GM18520 (cell line): ENCODE results near the gene RB1.
A peak's percentile ranks its signal among the peaks of the same experiment; 100 is the strongest.
"Not testable (repeated sequence)": the region's sequence is repeated elsewhere in the genome, so short reads cannot be mapped to it uniquely, and the experiment has no call there.

Source experiments
- ATAC-seq: cut with Tn5 transposase; IDR thresholded peaks from one replicate; pipeline ENCODE4 v1.9.1; 2021; ENCODE audit not compliant: unreplicated experiment

RB1 gene

GRCh38 chr13:48448285-48448958 lies 144.9 kb downstream of the RB1 start:
- ATAC-seq: no peak

DNA sequence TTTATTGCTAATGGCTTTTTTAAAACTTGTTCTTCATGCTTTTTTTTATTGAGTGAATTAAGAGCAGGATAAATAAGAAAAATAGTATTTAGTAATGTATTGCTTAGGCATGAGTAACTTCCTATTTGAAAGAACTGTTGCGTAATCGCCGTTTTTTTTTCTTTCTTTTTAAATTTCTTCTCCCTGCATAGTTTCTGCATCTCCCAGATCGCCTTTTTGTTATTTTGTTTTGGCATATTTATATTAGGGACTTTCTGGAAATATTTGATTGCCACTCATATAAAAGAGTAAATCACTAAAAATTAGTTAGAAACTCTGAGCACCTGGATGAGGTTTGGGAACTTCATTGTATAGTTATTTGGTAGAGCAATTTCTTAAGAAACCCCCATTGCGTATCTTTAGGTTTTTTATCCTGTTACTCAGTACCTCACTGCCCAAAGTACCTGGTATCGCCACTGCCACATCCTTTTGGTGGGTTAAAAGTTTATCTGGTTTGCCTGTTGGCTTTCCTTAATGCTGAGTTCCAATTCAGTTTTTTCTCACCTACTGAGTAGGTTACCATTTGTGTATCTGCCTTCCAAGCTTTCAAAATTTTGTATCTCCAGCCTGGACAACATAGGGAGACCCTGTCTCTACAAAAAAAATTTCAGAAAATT lies 145.5 kb downstream of the RB1 start:
- no peak for ATAC-seq

- ATAC-seq: no peak
These were observed 146.1 kb downstream of the RB1 start for GRCh38 chr13:48449656-48450055.

GRCh38 chr13:48451196-48451595 lies 147.6 kb downstream of the RB1 start:
- not testable (repeated sequence) for ATAC-seq

DNA sequence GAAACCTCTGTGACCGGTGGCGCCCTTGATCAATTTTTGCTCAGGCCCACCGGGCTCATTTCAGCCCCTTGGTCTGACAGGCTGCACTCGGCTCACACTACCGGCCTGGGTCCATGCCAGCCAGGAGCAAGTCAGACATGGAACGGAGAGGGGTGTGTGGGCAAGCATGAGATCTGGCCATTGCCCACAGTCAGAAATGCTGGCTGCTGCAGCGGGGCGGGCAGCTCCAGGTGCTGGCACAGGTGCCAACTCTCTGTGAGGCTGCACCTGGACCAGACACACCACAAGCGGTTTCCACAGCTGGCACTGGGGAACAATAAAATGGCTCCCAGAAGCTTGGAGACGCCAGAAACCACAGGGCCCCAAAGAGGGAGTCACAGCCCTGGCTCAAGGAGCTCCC lies 153.0 kb downstream of the RB1 start:
- ATAC-seq: no peak

DNA sequence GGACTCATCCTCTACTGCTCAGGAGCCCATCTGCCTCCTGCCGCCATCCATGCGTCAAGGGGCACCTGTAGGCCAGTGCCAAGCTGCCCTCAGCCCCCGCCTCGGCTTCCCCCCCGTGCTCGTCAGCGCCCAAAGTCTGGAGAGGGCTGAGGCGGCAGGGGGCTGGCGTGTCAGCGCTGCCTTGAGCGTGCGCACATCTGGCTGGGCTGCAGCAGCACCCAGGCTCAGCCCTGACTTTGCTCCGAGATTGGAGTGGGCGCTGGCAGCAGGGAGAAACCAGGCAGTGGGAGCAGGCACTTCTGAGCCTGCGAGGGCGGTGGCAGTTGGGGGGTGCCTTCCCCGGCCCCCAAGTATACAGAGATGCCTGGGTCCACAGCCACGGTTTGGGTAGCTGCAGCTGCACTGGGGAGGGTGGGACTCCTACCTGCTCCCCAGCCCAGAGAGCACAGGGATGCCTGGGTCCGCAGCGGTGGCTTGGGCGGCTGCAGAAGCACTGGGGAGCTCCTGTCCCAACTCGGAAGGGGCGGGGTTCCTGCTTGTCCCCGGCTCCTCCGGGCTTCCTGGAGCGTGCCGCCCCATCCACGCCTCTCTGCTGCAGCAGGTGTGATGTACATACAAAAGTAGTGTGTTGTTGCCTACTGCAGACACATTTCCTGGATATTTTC lies 154.2 kb downstream of the RB1 start:
- no peak for ATAC-seq

GRCh38 chr13:48475230-48475629 lies 171.7 kb downstream of the RB1 start:
- ATAC-seq: no peak

- no peak for ATAC-seq
These were observed 172.7 kb downstream of the RB1 start for GRCh38 chr13:48476215-48476614.

DNA sequence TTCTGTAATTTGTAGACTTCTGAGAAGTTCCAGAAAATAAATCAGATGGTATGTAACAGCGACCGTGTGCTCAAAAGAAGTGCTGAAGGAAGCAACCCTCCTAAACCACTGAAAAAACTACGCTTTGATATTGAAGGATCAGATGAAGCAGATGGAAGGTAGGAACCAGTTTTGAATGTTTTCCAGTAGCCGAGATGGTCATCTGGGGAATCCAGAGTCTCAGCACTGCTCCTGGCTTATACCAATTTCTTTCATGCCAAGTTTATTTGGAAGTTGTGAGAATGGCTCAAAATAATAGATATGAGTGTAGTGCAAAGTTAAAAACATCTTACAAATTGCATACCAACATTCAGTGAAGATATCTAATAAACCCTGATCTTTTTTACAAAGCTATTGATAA lies 173.1 kb downstream of the RB1 start:
- no peak for ATAC-seq

DNA sequence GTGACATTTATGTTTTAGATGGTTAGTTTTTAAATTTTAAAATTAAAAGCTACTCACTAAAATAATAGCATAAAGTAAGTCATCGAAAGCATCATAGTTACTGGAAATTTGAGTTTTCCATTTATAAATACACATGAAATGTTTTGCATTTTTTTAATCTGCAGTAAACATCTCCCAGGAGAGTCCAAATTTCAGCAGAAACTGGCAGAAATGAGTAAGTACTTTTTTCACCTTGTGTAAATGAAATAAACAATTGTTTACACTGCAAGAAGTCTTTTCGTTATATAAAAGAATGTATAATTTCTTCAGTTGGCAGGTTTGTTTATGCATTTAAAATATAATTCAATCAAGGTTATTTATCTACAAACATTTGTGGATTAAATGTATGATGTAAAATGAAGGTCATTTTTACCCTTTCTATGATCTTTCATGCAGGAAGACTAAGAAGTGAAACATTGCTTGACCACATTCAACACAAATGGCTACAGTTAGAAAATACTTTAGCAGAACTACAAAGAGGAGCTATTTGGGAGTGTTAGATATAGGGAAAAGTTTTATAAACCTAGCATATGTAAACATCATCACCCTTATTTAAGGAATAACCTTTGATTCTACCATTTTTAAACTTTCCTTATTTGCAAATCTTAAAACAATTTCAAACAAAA lies 173.8 kb downstream of the RB1 start:
- no peak for ATAC-seq

- ATAC-seq: no peak
These were observed 174.8 kb downstream of the RB1 start for GRCh38 chr13:48478391-48478790.

DNA sequence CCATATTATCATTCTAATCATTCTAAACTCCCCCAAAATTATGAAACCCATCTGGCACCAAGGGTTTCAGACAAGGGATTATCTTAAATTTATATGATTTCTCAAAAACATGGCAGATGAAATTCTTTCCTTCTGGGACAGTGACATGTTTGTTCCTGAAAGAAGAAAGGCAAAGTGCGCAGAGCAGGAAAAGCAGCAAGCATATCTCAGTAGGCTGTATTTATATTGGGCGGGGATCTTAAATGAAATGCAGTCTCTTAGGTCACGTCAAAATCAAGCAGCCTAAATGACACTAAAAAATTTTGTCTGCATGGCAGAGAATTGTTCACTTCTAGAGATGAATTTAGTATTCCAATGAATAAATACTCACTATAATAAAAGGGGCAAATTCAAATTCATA lies 180.0 kb downstream of the RB1 start:
- ATAC-seq: no peak

GRCh38 chr13:48485432-48485831 lies 181.9 kb downstream of the RB1 start:
- no peak for ATAC-seq

DNA sequence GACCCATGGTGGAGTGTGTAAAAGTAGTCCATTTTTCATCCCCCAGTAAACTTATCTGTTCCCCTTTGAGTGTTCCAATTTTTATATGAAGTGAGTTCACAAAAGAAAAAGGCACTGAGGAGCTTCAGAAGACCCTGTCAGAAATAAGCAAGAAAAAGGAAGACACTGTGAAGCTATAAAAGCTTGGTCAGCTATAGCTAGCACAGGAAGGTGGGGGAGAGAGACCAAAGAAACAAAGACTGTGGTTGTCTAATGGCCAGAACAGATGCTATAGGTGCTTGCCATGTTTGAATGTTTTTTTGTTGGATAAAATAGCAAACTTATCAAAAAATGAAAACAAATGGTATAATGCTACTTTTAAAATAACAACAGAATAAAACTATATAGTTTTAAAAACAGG lies 182.8 kb downstream of the RB1 start:
- ATAC-seq: no peak

- ATAC-seq: no peak
These were observed 183.3 kb downstream of the RB1 start for GRCh38 chr13:48486836-48487235.

DNA sequence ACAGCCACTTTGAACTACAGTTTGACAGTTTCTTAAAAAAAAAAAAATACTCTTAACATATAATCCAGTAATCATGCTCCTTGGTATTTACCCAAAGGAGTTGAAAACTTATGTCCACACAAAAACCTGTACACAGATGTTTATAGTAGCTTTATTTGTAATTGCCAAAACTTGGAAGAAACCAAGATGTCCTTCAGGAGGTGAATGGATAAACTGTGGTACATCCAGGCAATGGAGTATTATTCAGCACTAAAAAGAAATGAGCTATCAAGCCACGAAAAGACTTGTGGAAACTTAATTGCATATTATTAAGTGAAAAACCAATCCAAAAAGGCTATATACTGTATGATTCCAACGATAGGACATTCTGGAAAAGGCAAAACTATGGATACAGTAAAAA lies 184.4 kb downstream of the RB1 start:
- no peak for ATAC-seq

DNA sequence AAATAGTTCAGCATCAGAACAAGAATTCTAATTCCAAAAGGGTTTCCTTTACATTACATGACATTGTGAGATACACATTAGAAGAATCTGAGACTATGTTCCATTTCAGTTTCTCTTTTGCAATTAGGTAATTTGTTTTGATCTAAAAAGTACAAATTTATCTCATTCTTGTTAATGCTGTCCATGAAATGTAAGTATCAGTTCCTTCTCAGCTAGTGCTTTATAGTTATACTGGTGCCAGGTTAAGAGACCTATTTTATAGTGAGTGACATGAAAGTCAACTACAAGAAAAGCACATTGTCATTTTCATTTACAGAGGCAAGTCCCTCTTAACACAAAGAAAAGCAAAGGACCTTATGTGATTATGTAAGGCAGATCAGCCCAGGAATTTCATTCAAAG lies 185.4 kb downstream of the RB1 start:
- no peak for ATAC-seq

GRCh38 chr13:48489666-48490065 lies 186.1 kb downstream of the RB1 start:
- no peak for ATAC-seq

DNA sequence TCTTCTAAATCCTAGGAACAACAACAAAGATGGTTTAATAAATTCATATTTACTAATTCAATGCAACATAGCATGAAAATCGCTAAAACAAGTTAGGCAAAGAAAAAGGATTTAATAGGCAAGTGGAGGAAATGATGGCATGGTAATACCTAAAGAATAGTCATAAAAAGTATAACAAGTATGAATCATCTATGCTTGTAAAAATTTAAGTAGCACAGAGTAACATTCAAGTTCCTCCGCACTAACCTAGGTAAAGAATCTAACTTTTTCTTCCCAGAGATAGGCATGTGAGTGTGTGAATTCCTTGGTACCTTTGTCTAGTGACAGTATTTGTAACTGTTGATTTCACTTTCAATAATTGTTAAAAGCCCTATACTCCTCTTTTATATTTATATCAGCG lies 186.7 kb downstream of the RB1 start:
- ATAC-seq: no peak

- ATAC-seq: no peak
These were observed 188.0 kb downstream of the RB1 start for GRCh38 chr13:48491423-48492095.

DNA sequence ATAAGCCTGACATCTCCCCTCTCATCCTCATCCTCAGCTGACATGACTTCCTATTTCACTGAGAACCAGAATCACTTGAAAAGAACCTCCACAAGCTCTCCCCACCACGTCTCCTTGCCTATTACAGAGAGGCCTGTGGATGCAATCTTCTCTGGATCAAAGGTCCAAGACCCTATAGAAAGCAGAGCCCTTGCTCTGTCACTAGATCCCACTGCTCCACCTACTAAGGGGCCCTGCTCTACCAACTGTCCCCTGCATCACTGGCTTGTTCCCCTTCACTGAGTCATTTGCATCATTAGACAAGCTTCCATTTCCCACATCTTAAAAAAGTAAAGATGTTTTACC lies 188.5 kb downstream of the RB1 start:
- ATAC-seq: peak; percentile 25
